Caco-2 (cell line): ENCODE data around the gene CAT. TPM values are rescaled to one million over a fixed set of nuclear protein-coding genes. Genes with fewer than 3 reads are reported as not detected.

Experiments used
- BruUV-seq: library from RNA; stranded (reverse); fragments of 400-500 nt; replicated peaks from 2 replicates; lab custom pipeline; 2021; lab: Mats Ljungman, UMichigan
- CTCF ChIA-PET: fragments of 300-600 bp; sonication (Branson Sonifier 250); formaldehyde crosslinking; loops from one replicate; lab custom pipeline; 2022; ENCODE audit warnings: antibody characterized with exemption; lab: Charles Lee
- POLR2A ChIA-PET: fragments of 300-600 bp; sonication (Branson Sonifier 250); formaldehyde crosslinking; loops from one replicate; lab custom pipeline; 2022; ENCODE audit warnings: antibody characterized with exemption; lab: Charles Lee
- DNase-seq, 2 experiments: peaks; one replicate each; pipeline versions ENCODE4 v3.0.0 to v3.0.0-alpha.2; 2020 to 2022
- H3K27me3 ChIP-seq: replicated peaks from 2 replicates; pipeline ENCODE4 v1.6.0; 2011; ENCODE audit warnings: low read length; ENCODE audit not compliant: control insufficient read depth, insufficient read depth
- H3K36me3 ChIP-seq: 2 replicates; pipeline ENCODE4 v1.5.1; 2011; ENCODE audit warnings: low read length; ENCODE audit not compliant: control insufficient read depth, insufficient read depth
- H3K4me1 ChIP-seq: fragments of 250-450 bp; sonication (Bioruptor Pico); 2 replicates; pipeline ENCODE4 v1.5.1; 2020; ENCODE audit warnings: mild to moderate bottlenecking
- H3K4me3 ChIP-seq: 2 replicates; pipeline ENCODE4 v1.5.1; 2011; ENCODE audit warnings: low read depth, mild to moderate bottlenecking, control low read depth, low read length
- H3K9me3 ChIP-seq: fragments of 250-450 bp; sonication (Bioruptor Pico); 2 replicates; pipeline ENCODE4 v1.5.1; 2020; ENCODE audit warnings: mild to moderate bottlenecking, moderate library complexity
- H3K27ac Mint-ChIP-seq: one replicate; pipeline ENCODE4 v1.8.0; 2022; ENCODE audit warnings: mixed read lengths; ENCODE audit not compliant: unreplicated experiment
- H3K27me3 Mint-ChIP-seq: one replicate; pipeline ENCODE4 v1.8.0; 2022; ENCODE audit warnings: mixed read lengths; ENCODE audit not compliant: insufficient read depth, unreplicated experiment
- H3K36me3 Mint-ChIP-seq: one replicate; pipeline ENCODE4 v1.8.0; 2022; ENCODE audit warnings: mild to moderate bottlenecking, mixed read lengths; ENCODE audit not compliant: insufficient read depth, unreplicated experiment
- H3K4me1 Mint-ChIP-seq: one replicate; pipeline ENCODE4 v1.8.0; 2022; ENCODE audit warnings: low read depth, mixed read lengths; ENCODE audit not compliant: unreplicated experiment
- H3K4me3 Mint-ChIP-seq: one replicate; pipeline ENCODE4 v1.8.0; 2022; ENCODE audit warnings: mild to moderate bottlenecking, moderate library complexity, mixed read lengths; ENCODE audit not compliant: unreplicated experiment
- H3K9me3 Mint-ChIP-seq: one replicate; pipeline ENCODE4 v1.8.0; 2022; ENCODE audit warnings: mixed read lengths; ENCODE audit not compliant: unreplicated experiment
- CTCF ChIP-seq, 2 experiments: fragments of 200-600 bp in 1 of 2; IDR thresholded peaks; 1 replicate in 1 of 2; 2 replicates in 1 of 2; pipeline versions ENCODE4 v1.5.1 to v1.8.0; 2011 to 2022; ENCODE audit warnings: antibody characterized with exemption in 1 of 2, control low read depth in 1 of 2, inconsistent platforms in 1 of 2, low read depth in 1 of 2, low read length in 1 of 2, mild to moderate bottlenecking in 1 of 2, moderate library complexity in 1 of 2; ENCODE audit not compliant: insufficient read depth in 1 of 2, severe bottlenecking in 1 of 2, unreplicated experiment in 1 of 2
- intact Hi-C: fragments of 100-400 bp; cut with micrococcal nuclease; formaldehyde crosslinking; loops from one replicate; pipeline ENCODE4 v1.10.0; 2022; ENCODE audit not compliant: unreplicated experiment
- total RNA-seq: library from RNA; stranded (reverse); gene quantifications from 2 replicates; pipeline ENCODE4 v1.2.3, GENCODE V29; 2022

The CAT gene
- total RNA-seq, 1 experiment from 2014 or later: 45.6 TPM

DNA sequence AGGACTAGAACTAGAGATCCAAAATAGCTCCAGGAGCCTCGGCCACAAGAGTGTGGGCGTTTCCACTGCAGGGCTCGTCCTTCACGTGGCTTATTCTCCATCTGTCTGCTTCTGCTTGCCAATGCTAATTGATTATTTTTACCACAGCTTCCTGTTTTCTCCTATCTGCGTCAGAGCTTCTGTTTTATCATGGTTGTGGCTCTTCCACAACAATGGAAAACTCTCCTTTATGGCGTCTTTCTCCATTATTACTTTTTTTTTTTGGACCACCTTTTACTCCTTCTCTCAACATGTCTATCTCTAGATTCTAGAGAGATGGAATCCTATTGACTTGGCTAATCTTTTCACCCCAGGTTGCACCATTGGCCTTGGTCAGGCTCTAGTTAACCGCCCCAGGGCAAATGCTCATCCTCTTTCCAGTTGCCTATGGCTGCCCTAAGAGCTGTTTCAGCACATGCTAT is 25.9 kb downstream of the CAT start:
- Mint-ChIP-seq H3K4me3 (no peak overlapping the region), H3K36me3 (peaks cover 40% of the 10 kb centered on the region), H3K27me3 (no peaks in the 10 kb centered on the region), H3K4me1 (no peaks in the 10 kb centered on the region), H3K9me3 (peaks cover 11% of the 10 kb centered on the region), H3K27ac (no peak overlapping the region)
- H3K4me3 ChIP-seq: no peak overlapping the region
- no peaks in the 10 kb centered on the region for H3K27me3 ChIP-seq
- intact Hi-C loops: loop anchor here (5.0 kb wide), 1 partner anchor 37 kb away; no protein-coding TSS in a partner anchor
- no peak for DNase-seq
- no TSS peak for BruUV-seq
- peaks cover 5% of the 10 kb centered on the region for H3K4me1 ChIP-seq
- ChIA-PET POLR2A (no interaction called here), CTCF (no interaction called here)
- peaks cover 1% of the 10 kb centered on the region for H3K36me3 ChIP-seq
- H3K9me3 ChIP-seq: peaks cover 10% of the 10 kb centered on the region; the same call in 1 of the 2 replicates
- TF ChIP-seq CTCF (IDR thresholded peaks at IDR 0.05; ENCODE audit: insufficient read depth in 1 of 2, low read depth in 1 of 2, low read length in 1 of 2, severe bottlenecking in 1 of 2, unreplicated experiment in 1 of 2): no peak

DNA sequence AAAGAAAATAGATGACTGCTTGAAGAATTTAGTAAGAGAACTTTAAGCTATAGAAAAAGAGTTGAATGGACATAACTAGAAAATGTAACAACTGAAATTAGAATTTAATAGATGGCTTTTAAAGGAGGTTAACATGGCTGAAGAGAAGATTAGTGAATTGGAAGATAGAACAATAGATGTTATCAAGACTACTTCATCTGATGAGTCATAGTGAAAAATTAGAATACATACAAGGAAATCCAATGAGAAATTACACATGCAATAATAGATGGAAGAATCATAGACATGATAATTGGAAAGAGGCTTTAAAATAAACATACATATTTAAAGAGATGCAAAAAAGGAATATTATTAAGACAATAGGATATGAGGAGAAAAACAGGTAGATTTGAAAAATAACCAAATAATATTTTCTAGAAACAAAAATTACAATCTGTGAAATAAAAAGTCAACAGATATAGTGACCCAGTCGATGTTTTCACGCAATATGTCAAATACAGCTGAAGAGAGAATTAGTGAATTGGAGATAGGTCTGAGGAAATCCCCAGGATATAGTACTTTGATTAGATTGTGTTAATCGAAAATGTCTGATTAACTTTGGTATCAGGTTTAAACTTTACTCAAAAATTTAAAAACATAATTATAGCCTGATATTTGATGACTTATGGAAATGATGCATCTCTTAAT is 28.2 kb downstream of the CAT start:
- no peaks in the 10 kb centered on the region for H3K4me1 ChIP-seq
- CTCF ChIA-PET: interaction anchor here (2.8 kb wide), 1 partner anchor 101 kb away, joined by 16 read pairs; no protein-coding TSS in a partner anchor
- Mint-ChIP-seq H3K36me3 (peaks cover 46% of the 10 kb centered on the region), H3K4me3 (no peak overlapping the region), H3K27ac (no peak overlapping the region), H3K4me1 (no peaks in the 10 kb centered on the region), H3K27me3 (no peaks in the 10 kb centered on the region), H3K9me3 (peaks cover 11% of the 10 kb centered on the region)
- POLR2A ChIA-PET: no interaction called here
- peaks cover 1% of the 10 kb centered on the region for H3K36me3 ChIP-seq
- BruUV-seq: no TSS peak
- no peak for TF ChIP-seq CTCF (IDR thresholded peaks at IDR 0.05; ENCODE audit: insufficient read depth in 1 of 2, low read depth in 1 of 2, low read length in 1 of 2, severe bottlenecking in 1 of 2, unreplicated experiment in 1 of 2)
- H3K27me3 ChIP-seq: no peaks in the 10 kb centered on the region
- no peak for DNase-seq
- H3K9me3 ChIP-seq: peaks cover 10% of the 10 kb centered on the region; the same call in 1 of the 2 replicates
- intact Hi-C loops: loop anchor here (5.0 kb wide), 1 partner anchor 40 kb away; no protein-coding TSS in a partner anchor
- no peak overlapping the region for H3K4me3 ChIP-seq

GRCh38 chr11:34468209-34468841 is 29.6 kb downstream of the CAT start:
- no peaks in the 10 kb centered on the region for H3K27me3 Mint-ChIP-seq
- BruUV-seq: no TSS peak
- H3K36me3 ChIP-seq: no peaks in the 10 kb centered on the region; the same call in none of the 2 replicates
- H3K4me3 Mint-ChIP-seq: no peak overlapping the region
- H3K4me1 Mint-ChIP-seq: no peaks in the 10 kb centered on the region
- TF ChIP-seq CTCF (IDR thresholded peaks at IDR 0.05; ENCODE audit: insufficient read depth in 1 of 2, low read depth in 1 of 2, low read length in 1 of 2, severe bottlenecking in 1 of 2, unreplicated experiment in 1 of 2): peak; percentile 80 to 89
- H3K4me3 ChIP-seq: no peak overlapping the region
- ChIA-PET CTCF (interaction anchor here (0.5 to 2.8 kb wide), 4 partner anchors 24 to 294 kb away, joined by 3 to 16 read pairs (median 3); no protein-coding TSS in a partner anchor), POLR2A (no interaction called here)
- no peaks in the 10 kb centered on the region for H3K27me3 ChIP-seq
- intact Hi-C loops: loop anchor here (1.0 to 5.0 kb wide), 4 partner anchors 41 to 294 kb away; partner anchors contain the start of gene ABTB2
- no peaks in the 10 kb centered on the region for H3K4me1 ChIP-seq
- no peak overlapping the region for H3K27ac Mint-ChIP-seq
- H3K36me3 Mint-ChIP-seq: peaks cover 45% of the 10 kb centered on the region
- H3K9me3 ChIP-seq: peaks cover 10% of the 10 kb centered on the region; the same call in 1 of the 2 replicates
- DNase-seq: peak; percentile 53 to 54
- H3K9me3 Mint-ChIP-seq: peaks cover 11% of the 10 kb centered on the region
